ENCODE data around the gene RBM45.

- no peak for TF ChIP-seq ZFX (IDR thresholded peaks at IDR 0.05)
- TF ChIP-seq POLR2A (IDR thresholded peaks at IDR 0.05; ENCODE audit: borderline replicate concordance, extremely low read depth, insufficient read depth, insufficient read length): no peak
- TF ChIP-seq CTCF (IDR thresholded peaks at IDR 0.05 in 2 of 3, conservative IDR thresholded peaks at IDR 0.05 in 1 of 3; ENCODE audit: borderline replicate concordance in 1 of 3, insufficient read depth in 1 of 3, low read depth in 2 of 3, low read length in 2 of 3): no peak
- no peak for TF ChIP-seq EZH2 (IDR thresholded peaks at IDR 0.05)
Measured at GRCh38 chr2:178128836-178129630, 16.8 kb downstream of the RBM45 start.

Measured in HCT116 (cell line).